Panc1 (cell line): Measurements from ENCODE around the gene B4GALNT4.

Source experiments
- POLR2AphosphoS5 ChIP-seq: IDR thresholded peaks from 2 replicates; pipeline ENCODE4 v1.6.1; 2012; ENCODE audit warnings: mild to moderate bottlenecking, low read depth, low read length, moderate library complexity
- TF ChIP-seq, protein P1 (sequence below): fragments of 450-650 bp; IDR thresholded peaks from 2 replicates; pipeline ENCODE4 v1.5.1; 2017; ENCODE audit warnings: mild to moderate bottlenecking

DNA sequence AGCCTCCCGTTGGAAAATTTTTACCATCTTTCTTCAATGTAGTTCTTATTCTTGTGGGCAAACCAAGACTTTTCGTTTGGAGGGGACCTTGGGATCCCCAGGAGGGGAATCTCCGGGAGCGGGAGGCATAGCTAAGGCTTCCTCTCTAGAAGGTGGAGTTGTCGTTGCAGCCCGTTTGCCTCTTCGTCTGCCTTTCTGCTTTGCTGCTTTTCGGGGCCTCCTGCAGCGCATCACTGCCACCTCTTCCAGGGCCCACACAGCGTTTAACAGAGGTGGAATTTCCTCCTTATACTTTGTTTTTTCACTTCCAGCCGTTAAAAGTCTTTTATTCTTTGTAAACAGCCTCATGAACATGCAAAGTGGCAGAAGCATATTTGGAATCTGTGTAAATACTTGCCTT, 45.1 kb upstream of the B4GALNT4 start:
- TF ChIP-seq, protein P1, sequence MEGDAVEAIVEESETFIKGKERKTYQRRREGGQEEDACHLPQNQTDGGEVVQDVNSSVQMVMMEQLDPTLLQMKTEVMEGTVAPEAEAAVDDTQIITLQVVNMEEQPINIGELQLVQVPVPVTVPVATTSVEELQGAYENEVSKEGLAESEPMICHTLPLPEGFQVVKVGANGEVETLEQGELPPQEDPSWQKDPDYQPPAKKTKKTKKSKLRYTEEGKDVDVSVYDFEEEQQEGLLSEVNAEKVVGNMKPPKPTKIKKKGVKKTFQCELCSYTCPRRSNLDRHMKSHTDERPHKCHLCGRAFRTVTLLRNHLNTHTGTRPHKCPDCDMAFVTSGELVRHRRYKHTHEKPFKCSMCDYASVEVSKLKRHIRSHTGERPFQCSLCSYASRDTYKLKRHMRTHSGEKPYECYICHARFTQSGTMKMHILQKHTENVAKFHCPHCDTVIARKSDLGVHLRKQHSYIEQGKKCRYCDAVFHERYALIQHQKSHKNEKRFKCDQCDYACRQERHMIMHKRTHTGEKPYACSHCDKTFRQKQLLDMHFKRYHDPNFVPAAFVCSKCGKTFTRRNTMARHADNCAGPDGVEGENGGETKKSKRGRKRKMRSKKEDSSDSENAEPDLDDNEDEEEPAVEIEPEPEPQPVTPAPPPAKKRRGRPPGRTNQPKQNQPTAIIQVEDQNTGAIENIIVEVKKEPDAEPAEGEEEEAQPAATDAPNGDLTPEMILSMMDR: no peak
- TF ChIP-seq POLR2AphosphoS5: no peak
